HCT116 (cell line): Measurements from ENCODE around the gene PRIMPOL.

Experiments
- CBX3 ChIP-seq: IDR thresholded peaks from 2 replicates; pipeline ENCODE4 v1.6.1; 2012; ENCODE audit warnings: low read depth
- CEBPB ChIP-seq: IDR thresholded peaks from 2 replicates; pipeline ENCODE4 v1.6.1; 2012; ENCODE audit warnings: low read depth
- JUND ChIP-seq: IDR thresholded peaks from 2 replicates; pipeline ENCODE4 v1.6.1; 2012
- POLR2A ChIP-seq: IDR thresholded peaks from 2 replicates; pipeline ENCODE4 v1.7.0; 2011; ENCODE audit warnings: borderline replicate concordance; ENCODE audit not compliant: insufficient read depth, insufficient read length; ENCODE audit errors: extremely low read depth
- POLR2AphosphoS5 ChIP-seq: IDR thresholded peaks from 2 replicates; pipeline ENCODE4 v1.6.1; 2011; ENCODE audit warnings: mild to moderate bottlenecking, low read depth, low read length, moderate library complexity
- RAD21 ChIP-seq: IDR thresholded peaks from 2 replicates; pipeline ENCODE4 v1.6.1; 2012; ENCODE audit warnings: low read depth, mild to moderate bottlenecking
- SIN3A ChIP-seq: IDR thresholded peaks from 2 replicates; pipeline ENCODE4 v1.6.1; 2012; ENCODE audit warnings: low read depth
- SRF ChIP-seq: IDR thresholded peaks from 2 replicates; pipeline ENCODE4 v1.6.1; 2012; ENCODE audit warnings: low read depth
- TCF7L2 ChIP-seq: IDR thresholded peaks from 2 replicates; pipeline ENCODE4 v1.7.0; 2011; ENCODE audit warnings: borderline replicate concordance, inconsistent platforms; ENCODE audit not compliant: insufficient read depth, insufficient read length; ENCODE audit errors: extremely low read depth
- YY1 ChIP-seq: IDR thresholded peaks from 2 replicates; pipeline ENCODE4 v1.6.1; 2011; ENCODE audit warnings: low read length, low read depth, moderate library complexity, mild to moderate bottlenecking; ENCODE audit not compliant: insufficient replicate concordance; ENCODE audit errors: extremely low read depth
- ZNF274 ChIP-seq: fragments of 200-500 bp; sonication (Bioruptor generic); IDR thresholded peaks from 2 replicates; pipeline ENCODE4 v1.6.1; 2014; ENCODE audit warnings: mild to moderate bottlenecking, low read depth, low read length, inconsistent platforms
- TF ChIP-seq, protein P1 (sequence below), 3 experiments: fragments of 200-600 bp in 1 of 3; sonication (generic) in 1 of 3; IDR thresholded peaks in 2 of 3; conservative IDR thresholded peaks in 1 of 3; 2 replicates each; pipeline ENCODE4 v1.5.1; 2012 to 2017; ENCODE audit warnings: low read depth in 2 of 3, low read length in 2 of 3, antibody characterized with exemption in 1 of 3, borderline replicate concordance in 1 of 3, control low read depth in 1 of 3, mild to moderate bottlenecking in 1 of 3, mixed read lengths in 1 of 3, mixed run types in 1 of 3, moderate library complexity in 1 of 3; ENCODE audit not compliant: insufficient read depth in 1 of 3
- TF ChIP-seq, protein P2 (sequence below): IDR thresholded peaks from 2 replicates; pipeline ENCODE4 v1.6.1; 2012
- TF ChIP-seq, protein P3 (sequence below): IDR thresholded peaks from 2 replicates; pipeline ENCODE4 v1.6.1; 2012

DNA sequence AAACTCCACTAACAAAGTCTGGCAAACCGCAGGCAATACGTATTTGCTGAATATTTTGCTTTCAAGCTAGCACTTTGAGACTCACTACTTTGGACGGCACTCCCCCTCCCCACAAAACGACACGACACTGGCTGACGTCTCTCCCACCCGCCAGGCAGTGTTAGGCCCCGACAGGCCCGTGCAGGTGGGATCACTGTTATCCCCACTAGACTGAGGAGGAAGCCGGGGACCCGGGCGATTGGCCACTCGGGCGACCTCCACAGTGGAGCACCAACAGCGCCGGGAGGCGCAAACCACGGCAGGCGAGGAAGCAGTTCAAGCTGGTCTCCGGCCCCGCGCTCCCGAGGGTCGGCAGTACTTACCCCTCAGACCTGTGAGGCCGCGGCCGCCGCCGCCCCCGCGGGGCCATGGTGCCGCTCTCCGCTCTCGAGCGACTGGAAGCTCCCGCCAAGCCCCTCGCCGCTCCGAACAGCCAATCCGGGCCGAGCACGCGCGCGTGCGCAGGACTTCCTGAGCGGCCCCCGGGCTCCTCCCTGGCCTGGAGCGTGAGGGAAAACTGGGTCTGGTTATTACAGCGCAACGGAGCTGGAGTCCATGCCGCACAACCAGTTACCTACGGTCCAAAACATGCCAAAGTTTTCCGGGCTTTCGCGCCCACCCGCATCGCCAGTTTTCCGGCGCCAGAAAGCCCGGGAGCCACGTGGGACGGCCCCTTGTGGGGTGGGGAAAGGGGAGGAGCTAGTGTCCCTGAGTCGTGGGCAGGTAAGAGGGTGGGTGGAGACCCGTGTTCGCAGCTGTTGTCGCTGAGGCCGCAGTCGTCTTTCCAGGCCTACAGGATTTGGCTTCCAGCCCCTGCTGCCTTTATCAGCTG, 84.4 kb downstream of the PRIMPOL start, which contains the start of gene CENPU:
- TF ChIP-seq CBX3 (peak; percentile 82; the same call in 1 of the 2 replicates), ZNF274 (no peak), TCF7L2 (peak; percentile 13), CEBPB (no peak), SRF (0 out of 2 replicates have a peak, but pooled peaks have one; percentile 19), RAD21 (no peak), JUND (peak; percentile 98), POLR2A (no peak), SIN3A (no peak; the same call in none of the 2 replicates), YY1 (peak; percentile 68), POLR2AphosphoS5 (peak; percentile 79)
- TF ChIP-seq, protein P1, sequence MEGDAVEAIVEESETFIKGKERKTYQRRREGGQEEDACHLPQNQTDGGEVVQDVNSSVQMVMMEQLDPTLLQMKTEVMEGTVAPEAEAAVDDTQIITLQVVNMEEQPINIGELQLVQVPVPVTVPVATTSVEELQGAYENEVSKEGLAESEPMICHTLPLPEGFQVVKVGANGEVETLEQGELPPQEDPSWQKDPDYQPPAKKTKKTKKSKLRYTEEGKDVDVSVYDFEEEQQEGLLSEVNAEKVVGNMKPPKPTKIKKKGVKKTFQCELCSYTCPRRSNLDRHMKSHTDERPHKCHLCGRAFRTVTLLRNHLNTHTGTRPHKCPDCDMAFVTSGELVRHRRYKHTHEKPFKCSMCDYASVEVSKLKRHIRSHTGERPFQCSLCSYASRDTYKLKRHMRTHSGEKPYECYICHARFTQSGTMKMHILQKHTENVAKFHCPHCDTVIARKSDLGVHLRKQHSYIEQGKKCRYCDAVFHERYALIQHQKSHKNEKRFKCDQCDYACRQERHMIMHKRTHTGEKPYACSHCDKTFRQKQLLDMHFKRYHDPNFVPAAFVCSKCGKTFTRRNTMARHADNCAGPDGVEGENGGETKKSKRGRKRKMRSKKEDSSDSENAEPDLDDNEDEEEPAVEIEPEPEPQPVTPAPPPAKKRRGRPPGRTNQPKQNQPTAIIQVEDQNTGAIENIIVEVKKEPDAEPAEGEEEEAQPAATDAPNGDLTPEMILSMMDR (IDR thresholded peaks at IDR 0.05 in 2 of 3, conservative IDR thresholded peaks at IDR 0.05 in 1 of 3; ENCODE audit: borderline replicate concordance in 1 of 3, insufficient read depth in 1 of 3, low read depth in 2 of 3, low read length in 2 of 3) = no peak
- TF ChIP-seq, protein P2, sequence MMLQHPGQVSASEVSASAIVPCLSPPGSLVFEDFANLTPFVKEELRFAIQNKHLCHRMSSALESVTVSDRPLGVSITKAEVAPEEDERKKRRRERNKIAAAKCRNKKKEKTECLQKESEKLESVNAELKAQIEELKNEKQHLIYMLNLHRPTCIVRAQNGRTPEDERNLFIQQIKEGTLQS = no peak
- TF ChIP-seq, protein P3, sequence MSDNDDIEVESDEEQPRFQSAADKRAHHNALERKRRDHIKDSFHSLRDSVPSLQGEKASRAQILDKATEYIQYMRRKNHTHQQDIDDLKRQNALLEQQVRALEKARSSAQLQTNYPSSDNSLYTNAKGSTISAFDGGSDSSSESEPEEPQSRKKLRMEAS = peak; percentile 94
